Measurements from ENCODE around the gene ANTKMT.
"Not testable (repeated sequence)": the region's sequence is repeated elsewhere in the genome, so short reads cannot be mapped to it uniquely, and the experiment has no call there.

The ANTKMT gene

DNA sequence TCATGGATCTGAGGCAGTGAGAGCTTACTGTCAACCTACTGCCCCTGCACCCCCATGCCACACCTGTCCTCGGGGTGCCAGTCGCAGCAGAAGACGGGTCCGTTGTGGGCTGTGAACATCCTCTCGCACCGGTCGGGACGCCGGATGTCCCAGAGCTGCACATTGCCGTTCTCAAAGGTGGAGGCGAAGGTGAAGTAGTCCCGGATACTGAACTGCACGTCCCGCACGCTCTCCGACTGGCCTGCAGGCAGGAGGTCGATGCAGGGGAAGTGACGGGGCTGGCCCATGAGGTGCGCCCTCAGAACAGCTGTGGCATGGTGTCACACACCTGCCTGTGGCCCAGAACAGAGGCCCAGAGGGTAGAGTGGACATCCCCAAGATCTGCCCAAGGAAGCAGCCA is 33.4 kb upstream of the ANTKMT start (continued):
- TF ChIP-seq, protein P1, sequence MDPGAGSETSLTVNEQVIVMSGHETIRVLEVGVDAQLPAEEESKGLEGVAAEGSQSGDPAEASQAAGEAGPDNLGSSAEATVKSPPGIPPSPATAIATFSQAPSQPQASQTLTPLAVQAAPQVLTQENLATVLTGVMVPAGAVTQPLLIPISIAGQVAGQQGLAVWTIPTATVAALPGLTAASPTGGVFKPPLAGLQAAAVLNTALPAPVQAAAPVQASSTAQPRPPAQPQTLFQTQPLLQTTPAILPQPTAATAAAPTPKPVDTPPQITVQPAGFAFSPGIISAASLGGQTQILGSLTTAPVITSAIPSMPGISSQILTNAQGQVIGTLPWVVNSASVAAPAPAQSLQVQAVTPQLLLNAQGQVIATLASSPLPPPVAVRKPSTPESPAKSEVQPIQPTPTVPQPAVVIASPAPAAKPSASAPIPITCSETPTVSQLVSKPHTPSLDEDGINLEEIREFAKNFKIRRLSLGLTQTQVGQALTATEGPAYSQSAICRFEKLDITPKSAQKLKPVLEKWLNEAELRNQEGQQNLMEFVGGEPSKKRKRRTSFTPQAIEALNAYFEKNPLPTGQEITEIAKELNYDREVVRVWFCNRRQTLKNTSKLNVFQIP (CRISPR knock-in tag; IDR thresholded peaks at IDR 0.05; ENCODE audit: borderline replicate concordance, low read depth), result no peak
- TF ChIP-seq ZNF565 (CRISPR knock-in tag; conservative IDR thresholded peaks at IDR 0.05; ENCODE audit: low read depth), result no peak
- no peak for TF ChIP-seq TOX (CRISPR knock-in tag; IDR thresholded peaks at IDR 0.05; ENCODE audit: borderline replicate concordance)
- no peak for TF ChIP-seq ZNF70 (CRISPR knock-in tag; IDR thresholded peaks at IDR 0.05)
- no peak for TF ChIP-seq RARB (CRISPR knock-in tag; IDR thresholded peaks at IDR 0.05)

DNA sequence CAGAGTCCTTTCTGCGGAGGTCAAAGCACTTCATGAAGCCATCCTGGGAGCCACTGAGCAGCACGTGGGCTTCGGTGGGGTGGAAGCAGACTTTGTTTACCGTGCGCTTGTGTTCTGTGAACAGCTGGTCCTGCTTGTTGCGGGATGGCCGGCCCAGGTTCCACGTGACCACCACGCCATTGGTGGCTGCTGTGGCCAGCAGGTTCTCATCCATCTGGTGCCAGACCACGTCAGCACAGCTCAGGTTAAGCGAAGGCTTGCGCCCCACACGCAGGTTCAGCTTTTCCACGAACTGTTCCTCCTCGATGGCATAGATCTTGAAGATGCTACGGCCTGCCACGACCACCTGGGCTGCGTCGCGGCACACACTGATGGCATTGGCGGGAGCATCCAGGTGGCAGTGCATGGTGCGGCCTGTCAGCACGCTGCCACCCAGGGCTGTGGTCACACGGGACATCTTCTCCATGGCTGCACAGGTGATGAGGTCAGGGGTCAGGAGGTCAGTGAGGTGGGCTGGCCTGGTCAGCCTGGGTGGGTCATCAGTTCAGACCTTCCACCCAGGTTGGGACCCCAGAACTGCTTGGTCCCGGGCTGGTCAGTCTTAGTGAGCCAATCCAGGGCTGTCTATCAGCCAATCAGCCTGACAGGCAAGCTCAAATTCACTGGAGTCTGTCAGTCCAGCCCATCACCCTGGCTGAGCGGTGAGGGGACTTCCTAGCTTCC is 31.6 kb upstream of the ANTKMT start:
- ATAC-seq, result peak; percentile 1; the same call in 2 of the 3 replicates
- no peak for TF ChIP-seq RARB (CRISPR knock-in tag; IDR thresholded peaks at IDR 0.05)
- TF ChIP-seq OSR1 (CRISPR knock-in tag; IDR thresholded peaks at IDR 0.05), result no peak
- TF ChIP-seq, protein P2, sequence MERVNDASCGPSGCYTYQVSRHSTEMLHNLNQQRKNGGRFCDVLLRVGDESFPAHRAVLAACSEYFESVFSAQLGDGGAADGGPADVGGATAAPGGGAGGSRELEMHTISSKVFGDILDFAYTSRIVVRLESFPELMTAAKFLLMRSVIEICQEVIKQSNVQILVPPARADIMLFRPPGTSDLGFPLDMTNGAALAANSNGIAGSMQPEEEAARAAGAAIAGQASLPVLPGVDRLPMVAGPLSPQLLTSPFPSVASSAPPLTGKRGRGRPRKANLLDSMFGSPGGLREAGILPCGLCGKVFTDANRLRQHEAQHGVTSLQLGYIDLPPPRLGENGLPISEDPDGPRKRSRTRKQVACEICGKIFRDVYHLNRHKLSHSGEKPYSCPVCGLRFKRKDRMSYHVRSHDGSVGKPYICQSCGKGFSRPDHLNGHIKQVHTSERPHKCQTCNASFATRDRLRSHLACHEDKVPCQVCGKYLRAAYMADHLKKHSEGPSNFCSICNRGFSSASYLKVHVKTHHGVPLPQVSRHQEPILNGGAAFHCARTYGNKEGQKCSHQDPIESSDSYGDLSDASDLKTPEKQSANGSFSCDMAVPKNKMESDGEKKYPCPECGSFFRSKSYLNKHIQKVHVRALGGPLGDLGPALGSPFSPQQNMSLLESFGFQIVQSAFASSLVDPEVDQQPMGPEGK (CRISPR knock-in tag; IDR thresholded peaks at IDR 0.05; ENCODE audit: borderline replicate concordance), result no peak

DNA sequence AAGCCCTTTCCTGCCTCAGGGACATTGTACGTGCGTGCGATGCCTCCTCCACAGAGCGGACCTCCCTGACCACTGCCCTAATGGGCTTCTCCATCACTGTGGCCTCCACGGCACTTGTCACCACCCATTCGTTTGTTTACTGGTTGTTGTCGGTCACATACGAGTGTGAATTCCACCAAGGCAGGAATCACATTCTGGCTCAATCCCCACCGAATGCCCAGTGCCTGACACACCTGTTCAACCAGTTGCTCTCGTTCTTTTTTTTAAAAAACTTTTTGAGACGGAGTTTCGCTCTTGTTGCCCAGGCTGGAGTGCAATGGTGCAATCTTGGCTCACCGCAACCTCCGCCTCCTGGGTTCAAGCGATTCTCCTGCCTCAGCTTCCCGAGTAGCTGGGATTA is 29.7 kb upstream of the ANTKMT start:
- ATAC-seq, result not testable (repeated sequence)

DNA sequence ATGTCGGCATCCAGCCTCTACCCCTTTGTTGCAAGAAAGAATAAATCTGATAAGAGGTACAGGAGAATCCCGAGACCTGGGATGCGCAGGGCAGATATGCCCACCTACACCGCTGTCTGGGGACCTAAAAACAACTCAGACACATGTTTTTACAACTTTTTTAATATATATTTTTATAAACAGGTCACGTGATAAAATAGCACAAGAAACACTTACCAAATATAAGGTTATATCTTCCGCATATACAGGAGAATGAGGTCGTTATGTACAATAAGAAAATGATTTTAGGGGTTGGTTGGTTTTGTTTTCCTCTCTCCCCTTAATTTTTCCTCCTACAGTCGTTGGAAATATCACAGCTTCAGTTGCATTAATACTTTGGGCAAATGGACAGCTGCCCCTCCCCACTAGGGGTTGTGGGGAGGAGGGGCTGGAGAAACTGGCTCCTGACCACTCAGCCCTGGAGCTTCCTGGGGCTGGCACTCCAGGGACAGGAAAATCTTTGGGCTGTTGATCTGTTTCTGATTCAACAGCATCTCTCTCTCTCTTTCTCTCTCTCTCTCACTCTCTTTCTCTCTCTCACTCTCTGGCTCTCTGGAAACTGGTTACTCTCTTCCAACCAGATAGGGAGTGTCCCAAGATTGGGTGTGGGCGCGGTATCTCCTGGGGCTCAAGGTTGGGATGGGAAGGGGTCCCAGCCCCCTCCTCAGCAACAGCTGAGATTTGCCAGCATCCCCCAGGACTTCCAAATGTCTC is 28.4 kb upstream of the ANTKMT start:
- no peak for TF ChIP-seq ZNF565 (CRISPR knock-in tag; conservative IDR thresholded peaks at IDR 0.05; ENCODE audit: low read depth)
- TF ChIP-seq ZNF70 (CRISPR knock-in tag; IDR thresholded peaks at IDR 0.05), result no peak
- no peak for TF ChIP-seq OSR1 (CRISPR knock-in tag; IDR thresholded peaks at IDR 0.05)
- TF ChIP-seq TOX (CRISPR knock-in tag; IDR thresholded peaks at IDR 0.05; ENCODE audit: borderline replicate concordance), result no peak
- TF ChIP-seq GLIS3 (CRISPR knock-in tag; IDR thresholded peaks at IDR 0.05), result no peak
- no peak for TF ChIP-seq ESRRG (CRISPR knock-in tag; IDR thresholded peaks at IDR 0.05)
- no peak for TF ChIP-seq BACH2 (CRISPR knock-in tag; IDR thresholded peaks at IDR 0.05; ENCODE audit: borderline replicate concordance)
- TF ChIP-seq, protein P3, sequence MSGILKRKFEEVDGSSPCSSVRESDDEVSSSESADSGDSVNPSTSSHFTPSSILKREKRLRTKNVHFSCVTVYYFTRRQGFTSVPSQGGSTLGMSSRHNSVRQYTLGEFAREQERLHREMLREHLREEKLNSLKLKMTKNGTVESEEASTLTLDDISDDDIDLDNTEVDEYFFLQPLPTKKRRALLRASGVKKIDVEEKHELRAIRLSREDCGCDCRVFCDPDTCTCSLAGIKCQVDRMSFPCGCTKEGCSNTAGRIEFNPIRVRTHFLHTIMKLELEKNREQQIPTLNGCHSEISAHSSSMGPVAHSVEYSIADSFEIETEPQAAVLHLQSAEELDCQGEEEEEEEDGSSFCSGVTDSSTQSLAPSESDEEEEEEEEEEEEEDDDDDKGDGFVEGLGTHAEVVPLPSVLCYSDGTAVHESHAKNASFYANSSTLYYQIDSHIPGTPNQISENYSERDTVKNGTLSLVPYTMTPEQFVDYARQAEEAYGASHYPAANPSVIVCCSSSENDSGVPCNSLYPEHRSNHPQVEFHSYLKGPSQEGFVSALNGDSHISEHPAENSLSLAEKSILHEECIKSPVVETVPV (CRISPR knock-in tag; IDR thresholded peaks at IDR 0.05), result no peak
- no peak for TF ChIP-seq ZFP3 (CRISPR knock-in tag; IDR thresholded peaks at IDR 0.05)
- TF ChIP-seq, protein P4, sequence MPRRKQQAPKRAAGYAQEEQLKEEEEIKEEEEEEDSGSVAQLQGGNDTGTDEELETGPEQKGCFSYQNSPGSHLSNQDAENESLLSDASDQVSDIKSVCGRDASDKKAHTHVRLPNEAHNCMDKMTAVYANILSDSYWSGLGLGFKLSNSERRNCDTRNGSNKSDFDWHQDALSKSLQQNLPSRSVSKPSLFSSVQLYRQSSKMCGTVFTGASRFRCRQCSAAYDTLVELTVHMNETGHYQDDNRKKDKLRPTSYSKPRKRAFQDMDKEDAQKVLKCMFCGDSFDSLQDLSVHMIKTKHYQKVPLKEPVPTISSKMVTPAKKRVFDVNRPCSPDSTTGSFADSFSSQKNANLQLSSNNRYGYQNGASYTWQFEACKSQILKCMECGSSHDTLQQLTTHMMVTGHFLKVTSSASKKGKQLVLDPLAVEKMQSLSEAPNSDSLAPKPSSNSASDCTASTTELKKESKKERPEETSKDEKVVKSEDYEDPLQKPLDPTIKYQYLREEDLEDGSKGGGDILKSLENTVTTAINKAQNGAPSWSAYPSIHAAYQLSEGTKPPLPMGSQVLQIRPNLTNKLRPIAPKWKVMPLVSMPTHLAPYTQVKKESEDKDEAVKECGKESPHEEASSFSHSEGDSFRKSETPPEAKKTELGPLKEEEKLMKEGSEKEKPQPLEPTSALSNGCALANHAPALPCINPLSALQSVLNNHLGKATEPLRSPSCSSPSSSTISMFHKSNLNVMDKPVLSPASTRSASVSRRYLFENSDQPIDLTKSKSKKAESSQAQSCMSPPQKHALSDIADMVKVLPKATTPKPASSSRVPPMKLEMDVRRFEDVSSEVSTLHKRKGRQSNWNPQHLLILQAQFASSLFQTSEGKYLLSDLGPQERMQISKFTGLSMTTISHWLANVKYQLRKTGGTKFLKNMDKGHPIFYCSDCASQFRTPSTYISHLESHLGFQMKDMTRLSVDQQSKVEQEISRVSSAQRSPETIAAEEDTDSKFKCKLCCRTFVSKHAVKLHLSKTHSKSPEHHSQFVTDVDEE (CRISPR knock-in tag; IDR thresholded peaks at IDR 0.05), result no peak
- TF ChIP-seq ARNTL (CRISPR knock-in tag; IDR thresholded peaks at IDR 0.05; ENCODE audit: borderline replicate concordance, low read depth), result no peak
- no peak for TF ChIP-seq PPARA (CRISPR knock-in tag; IDR thresholded peaks at IDR 0.05; ENCODE audit: borderline replicate concordance)
- TF ChIP-seq ISL1 (CRISPR knock-in tag; IDR thresholded peaks at IDR 0.05), result no peak
- TF ChIP-seq TCF4 (CRISPR knock-in tag; IDR thresholded peaks at IDR 0.05; ENCODE audit: borderline replicate concordance), result no peak
- TF ChIP-seq ZNF8 (CRISPR knock-in tag; IDR thresholded peaks at IDR 0.05), result no peak
- TF ChIP-seq, protein P5, sequence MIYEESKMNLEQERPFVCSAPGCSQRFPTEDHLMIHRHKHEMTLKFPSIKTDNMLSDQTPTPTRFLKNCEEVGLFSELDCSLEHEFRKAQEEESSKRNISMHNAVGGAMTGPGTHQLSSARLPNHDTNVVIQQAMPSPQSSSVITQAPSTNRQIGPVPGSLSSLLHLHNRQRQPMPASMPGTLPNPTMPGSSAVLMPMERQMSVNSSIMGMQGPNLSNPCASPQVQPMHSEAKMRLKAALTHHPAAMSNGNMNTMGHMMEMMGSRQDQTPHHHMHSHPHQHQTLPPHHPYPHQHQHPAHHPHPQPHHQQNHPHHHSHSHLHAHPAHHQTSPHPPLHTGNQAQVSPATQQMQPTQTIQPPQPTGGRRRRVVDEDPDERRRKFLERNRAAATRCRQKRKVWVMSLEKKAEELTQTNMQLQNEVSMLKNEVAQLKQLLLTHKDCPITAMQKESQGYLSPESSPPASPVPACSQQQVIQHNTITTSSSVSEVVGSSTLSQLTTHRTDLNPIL (CRISPR knock-in tag; IDR thresholded peaks at IDR 0.05; ENCODE audit: low read depth), result no peak
- TF ChIP-seq, protein P1 (CRISPR knock-in tag; IDR thresholded peaks at IDR 0.05; ENCODE audit: borderline replicate concordance, low read depth), result no peak
- no peak for TF ChIP-seq SNAI2 (CRISPR knock-in tag; IDR thresholded peaks at IDR 0.05)
- ATAC-seq, result no peak
